ENCODE results near the gene ASB2. TPM values are rescaled to one million over a fixed set of nuclear protein-coding genes. Genes with fewer than 3 reads are reported as not detected.

The ASB2 gene
- total RNA-seq, 2 donors from 2014 or later, result 0.11 TPM; not detected in 1

DNA sequence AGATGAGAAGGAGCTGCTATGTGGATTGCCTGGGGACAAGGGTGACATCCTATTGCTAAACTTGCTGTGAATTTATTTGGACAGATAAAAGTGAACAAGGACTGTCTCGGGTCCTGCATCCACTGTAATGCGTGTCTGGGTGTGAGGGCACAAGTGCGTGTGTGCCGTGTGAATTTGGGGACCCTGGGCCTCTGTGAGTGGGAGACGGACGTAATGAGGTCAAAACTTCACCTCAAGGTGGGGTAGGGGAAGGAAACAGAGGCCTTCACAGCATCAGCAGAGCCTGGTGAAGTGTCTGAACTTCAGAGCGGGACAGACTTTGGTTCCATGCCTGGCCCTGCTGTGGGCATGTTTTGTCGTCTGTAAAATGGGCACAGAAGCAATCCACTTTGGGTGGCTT, 14.8 kb downstream of the ASB2 start:
- WGBS, 2 experiments (ENCODE audit: insufficient coverage in 1 of 2, insufficient read length in 1 of 2), result 95 to 100% methylated on average over 1 to 8 of the region's 8 CpGs

DNA sequence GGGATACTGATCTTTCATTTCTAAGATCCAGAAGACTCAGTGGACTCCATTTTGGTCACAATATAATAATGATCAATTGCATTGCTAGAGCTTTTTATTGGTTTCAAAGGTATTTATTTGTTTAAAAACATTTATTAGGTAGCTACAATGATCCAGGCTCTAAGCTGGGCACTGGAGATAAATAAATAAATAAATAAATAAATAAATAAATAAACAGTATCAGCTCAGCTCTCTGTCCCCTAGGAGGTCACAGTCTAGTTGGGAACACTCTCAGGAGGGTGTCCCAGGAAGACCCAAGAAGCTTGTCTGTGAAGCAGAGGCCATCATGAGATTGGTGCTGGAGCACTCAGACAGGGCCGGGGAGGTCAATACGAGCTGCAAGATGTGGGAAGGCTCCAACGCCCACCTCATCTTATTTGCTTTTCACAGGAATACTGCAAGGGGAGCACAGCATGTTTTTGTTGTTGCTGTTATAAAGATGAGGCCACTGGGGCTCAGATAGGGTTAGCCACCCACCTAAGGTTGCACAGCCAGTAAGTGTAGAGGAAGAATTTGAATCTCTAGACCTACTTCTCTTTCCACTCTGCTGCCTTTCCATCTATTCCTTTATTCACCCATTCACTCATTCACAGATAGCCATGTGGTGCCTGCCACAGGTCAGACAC, 15.5 kb downstream of the ASB2 start:
- 82 to 93% methylated on average over 2 to 3 of the region's 3 CpGs for WGBS, 2 experiments (ENCODE audit: insufficient coverage in 1 of 2, insufficient read length in 1 of 2)
- H3K27ac ChIP-seq (ENCODE audit: low read depth, low read length), result no peak overlapping the region
- TF ChIP-seq, protein P1, sequence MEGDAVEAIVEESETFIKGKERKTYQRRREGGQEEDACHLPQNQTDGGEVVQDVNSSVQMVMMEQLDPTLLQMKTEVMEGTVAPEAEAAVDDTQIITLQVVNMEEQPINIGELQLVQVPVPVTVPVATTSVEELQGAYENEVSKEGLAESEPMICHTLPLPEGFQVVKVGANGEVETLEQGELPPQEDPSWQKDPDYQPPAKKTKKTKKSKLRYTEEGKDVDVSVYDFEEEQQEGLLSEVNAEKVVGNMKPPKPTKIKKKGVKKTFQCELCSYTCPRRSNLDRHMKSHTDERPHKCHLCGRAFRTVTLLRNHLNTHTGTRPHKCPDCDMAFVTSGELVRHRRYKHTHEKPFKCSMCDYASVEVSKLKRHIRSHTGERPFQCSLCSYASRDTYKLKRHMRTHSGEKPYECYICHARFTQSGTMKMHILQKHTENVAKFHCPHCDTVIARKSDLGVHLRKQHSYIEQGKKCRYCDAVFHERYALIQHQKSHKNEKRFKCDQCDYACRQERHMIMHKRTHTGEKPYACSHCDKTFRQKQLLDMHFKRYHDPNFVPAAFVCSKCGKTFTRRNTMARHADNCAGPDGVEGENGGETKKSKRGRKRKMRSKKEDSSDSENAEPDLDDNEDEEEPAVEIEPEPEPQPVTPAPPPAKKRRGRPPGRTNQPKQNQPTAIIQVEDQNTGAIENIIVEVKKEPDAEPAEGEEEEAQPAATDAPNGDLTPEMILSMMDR (conservative IDR thresholded peaks at IDR 0.05), result no peak

More for the DNA sequence above, 14.8 kb downstream of the ASB2 start:
- H3K4me3 ChIP-seq (ENCODE audit: low read length), result no peak overlapping the region
- DNase-seq, result no peak
- H3K4me1 ChIP-seq (ENCODE audit: control insufficient read depth, insufficient read depth, low read length), result no peaks in the 10 kb centered on the region
- no peaks in the 10 kb centered on the region for H3K36me3 Mint-ChIP-seq (ENCODE audit: low read depth)
- H3K4me1 Mint-ChIP-seq, result peaks cover 5% of the 10 kb centered on the region
- no peaks in the 10 kb centered on the region for H3K9me3 Mint-ChIP-seq
- H3K27ac ChIP-seq (ENCODE audit: low read depth, low read length), result no peak overlapping the region
- H3K9me3 ChIP-seq (ENCODE audit: control insufficient read depth, low read length), result no peaks in the 10 kb centered on the region
- H3K27me3 ChIP-seq (ENCODE audit: control insufficient read depth, insufficient read depth, low read length, poor library complexity, severe bottlenecking), result no peaks in the 10 kb centered on the region
- no peak overlapping the region for H3K27ac Mint-ChIP-seq
- TF ChIP-seq, protein P1 (conservative IDR thresholded peaks at IDR 0.05), result no peak
- no peaks in the 10 kb centered on the region for H3K36me3 ChIP-seq (ENCODE audit: control insufficient read depth, insufficient read depth, low read length)
- H3K27me3 Mint-ChIP-seq (ENCODE audit: insufficient read depth), result peaks cover 3% of the 10 kb centered on the region
- H3K9ac ChIP-seq (ENCODE audit: extremely low read depth, low read length, poor library complexity, severe bottlenecking), result no peak overlapping the region
- no peak overlapping the region for H3K4me3 Mint-ChIP-seq

DNA sequence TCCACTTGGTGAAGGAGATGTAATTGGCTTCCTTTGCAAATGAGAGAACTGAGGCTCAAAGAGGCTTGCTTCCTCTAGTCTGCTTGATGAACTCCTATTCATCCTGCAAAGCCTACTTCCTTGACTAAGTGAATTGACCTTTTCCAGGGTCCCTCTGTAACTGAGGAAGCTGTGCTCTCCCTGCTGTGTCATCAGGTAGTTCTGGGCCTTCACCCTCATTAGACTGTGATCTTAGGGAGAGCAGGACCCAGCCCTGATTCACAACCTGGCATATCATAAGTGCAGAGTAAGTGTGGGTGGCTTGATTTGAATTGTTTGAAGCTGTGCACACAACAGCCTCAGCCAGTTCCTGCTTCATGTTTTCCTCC, 16.3 kb downstream of the ASB2 start:
- Histone ChIP-seq H3K27ac (ENCODE audit: low read depth, low read length) (no peak overlapping the region), H3K36me3 (ENCODE audit: control insufficient read depth, insufficient read depth, low read length) (no peaks in the 10 kb centered on the region), H3K9ac (ENCODE audit: extremely low read depth, low read length, poor library complexity, severe bottlenecking) (no peak overlapping the region), H3K4me1 (ENCODE audit: control insufficient read depth, insufficient read depth, low read length) (no peaks in the 10 kb centered on the region), H3K27me3 (ENCODE audit: control insufficient read depth, insufficient read depth, low read length, poor library complexity, severe bottlenecking) (no peaks in the 10 kb centered on the region), H3K4me3 (ENCODE audit: low read length) (no peak overlapping the region), H3K9me3 (ENCODE audit: control insufficient read depth, low read length) (no peaks in the 10 kb centered on the region)
- TF ChIP-seq, protein P1 (conservative IDR thresholded peaks at IDR 0.05), result no peak
- Mint-ChIP-seq H3K27me3 (ENCODE audit: insufficient read depth) (peaks cover 6% of the 10 kb centered on the region), H3K27ac (no peak overlapping the region), H3K4me1 (peaks cover 11% of the 10 kb centered on the region), H3K36me3 (ENCODE audit: low read depth) (no peaks in the 10 kb centered on the region), H3K9me3 (no peaks in the 10 kb centered on the region), H3K4me3 (no peak overlapping the region)
- DNase-seq, result no peak

More for the DNA sequence above, 15.5 kb downstream of the ASB2 start:
- Mint-ChIP-seq H3K9me3 (no peaks in the 10 kb centered on the region), H3K27me3 (ENCODE audit: insufficient read depth) (peaks cover 4% of the 10 kb centered on the region), H3K27ac (no peak overlapping the region), H3K4me3 (no peak overlapping the region), H3K36me3 (ENCODE audit: low read depth) (no peaks in the 10 kb centered on the region), H3K4me1 (peaks cover 8% of the 10 kb centered on the region)
- Histone ChIP-seq H3K9me3 (ENCODE audit: control insufficient read depth, low read length) (no peaks in the 10 kb centered on the region), H3K4me1 (ENCODE audit: control insufficient read depth, insufficient read depth, low read length) (no peaks in the 10 kb centered on the region), H3K9ac (ENCODE audit: extremely low read depth, low read length, poor library complexity, severe bottlenecking) (no peak overlapping the region), H3K4me3 (ENCODE audit: low read length) (no peak overlapping the region), H3K27me3 (ENCODE audit: control insufficient read depth, insufficient read depth, low read length, poor library complexity, severe bottlenecking) (no peaks in the 10 kb centered on the region), H3K36me3 (ENCODE audit: control insufficient read depth, insufficient read depth, low read length) (no peaks in the 10 kb centered on the region)
- DNase-seq, result no peak
